Right renal cortex interstitium (tissue), 3 donors: ENCODE data around the gene ARHGAP5. TPM values are rescaled to one million over a fixed set of nuclear protein-coding genes. Genes with fewer than 3 reads are reported as not detected.

Source experiments
- DNase-seq, 3 donors: peaks; one replicate each; pipeline ENCODE4 v3.0.0-alpha.2; 2013; ENCODE audit warnings: low read depth in 3 of 3, low spot score in 2 of 3
- polyA plus RNA-seq, 3 donors: library from polyadenylated mRNA; unstranded; fragments of 120-200 nt; gene quantifications; one replicate each; pipeline ENCODE4 v1.2.1, GENCODE V29; 2013; ENCODE audit not compliant: insufficient read length in 3 of 3

ARHGAP5 gene
- polyA plus RNA-seq, 3 donors: 108 to 127 (median 121) TPM

- peak in 2 of 3 donors; percentile 16 to 25 for DNase-seq
These were observed 126.8 kb downstream of the ARHGAP5 start for GRCh38 chr14:32203928-32204357.

DNA sequence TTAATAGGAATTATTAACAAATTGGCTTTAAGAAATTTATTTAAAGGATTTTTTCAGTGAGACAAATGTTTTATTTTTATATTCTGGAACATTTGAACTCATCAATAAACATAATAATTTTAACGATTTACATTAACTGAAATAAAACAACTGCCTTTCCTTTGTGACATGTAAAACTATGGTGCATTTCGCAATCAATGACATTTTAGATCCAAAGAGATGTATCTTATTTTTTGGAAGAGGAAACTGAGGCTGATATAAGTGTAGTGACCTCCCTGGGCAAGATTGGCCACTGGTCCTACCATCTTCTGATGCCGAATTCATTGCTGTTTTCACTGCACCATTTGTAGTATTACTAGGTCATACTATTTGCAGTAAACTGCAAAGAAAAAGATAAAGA, 128.4 kb downstream of the ARHGAP5 start:
- DNase-seq: no peak

DNA sequence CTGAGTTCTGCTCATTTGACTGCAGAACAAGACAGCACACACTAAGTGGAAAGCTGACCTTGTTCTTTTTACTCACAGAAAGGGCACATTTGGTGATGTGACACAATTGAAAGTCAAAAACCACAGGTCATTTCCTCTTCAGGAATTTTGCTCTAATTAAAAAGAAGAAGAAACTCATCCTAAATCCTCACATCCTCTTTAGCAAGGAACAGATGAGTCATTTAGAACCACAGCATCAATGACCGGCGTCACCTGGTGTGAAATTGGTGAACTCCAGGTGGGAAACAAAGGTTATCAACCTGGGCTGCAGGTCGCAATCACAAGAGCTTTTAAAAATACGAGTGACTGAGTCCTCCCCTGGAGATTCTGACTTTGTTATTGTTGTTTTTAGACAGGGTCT, 128.9 kb downstream of the ARHGAP5 start:
- DNase-seq: no peak

GRCh38 chr14:32206552-32206951, 129.4 kb downstream of the ARHGAP5 start:
- DNase-seq: no peak

DNA sequence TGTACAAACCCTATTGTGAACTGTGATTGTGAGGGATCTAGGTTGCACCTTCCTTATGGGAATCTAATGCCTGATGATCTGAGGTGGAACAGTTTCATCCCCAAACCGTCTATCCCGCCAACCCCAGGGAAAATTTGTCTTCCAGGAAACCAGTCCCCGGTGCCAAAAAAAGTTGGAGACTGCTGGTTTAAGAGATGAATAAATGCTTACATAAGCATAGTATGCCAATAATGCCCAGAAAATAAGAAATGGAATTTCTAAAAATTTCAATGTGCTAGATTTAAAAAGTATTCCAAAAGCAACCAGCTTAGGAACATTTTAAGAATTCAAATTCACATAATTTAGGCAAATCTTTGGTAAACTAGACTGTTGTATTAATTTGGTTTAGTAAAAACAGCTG, 131.4 kb downstream of the ARHGAP5 start:
- DNase-seq: no peak

Other genes with a start within 250 kb of the ARHGAP5 start
- gene RNU6-7, start 124.7 kb downstream of the ARHGAP5 start, polyA plus RNA-seq: not detected
- gene RNU6-8, start 126.0 kb downstream of the ARHGAP5 start, polyA plus RNA-seq: not detected